Activated CD8-positive, alpha-beta memory T cell treated with anti-CD3 and anti-CD28 coated beads, Interleukin-2, amount 50 U/mL, for 1 hour (primary cell): ENCODE measurements around the gene AOAH.
"Not testable (repeated sequence)": the region's sequence is repeated elsewhere in the genome, so short reads cannot be mapped to it uniquely, and the experiment has no call there.

Experiments used
- DNase-seq: peaks from one replicate; pipeline ENCODE4 v3.0.0-alpha.2; 2020; ENCODE audit errors: extremely low read depth

The AOAH gene

DNA sequence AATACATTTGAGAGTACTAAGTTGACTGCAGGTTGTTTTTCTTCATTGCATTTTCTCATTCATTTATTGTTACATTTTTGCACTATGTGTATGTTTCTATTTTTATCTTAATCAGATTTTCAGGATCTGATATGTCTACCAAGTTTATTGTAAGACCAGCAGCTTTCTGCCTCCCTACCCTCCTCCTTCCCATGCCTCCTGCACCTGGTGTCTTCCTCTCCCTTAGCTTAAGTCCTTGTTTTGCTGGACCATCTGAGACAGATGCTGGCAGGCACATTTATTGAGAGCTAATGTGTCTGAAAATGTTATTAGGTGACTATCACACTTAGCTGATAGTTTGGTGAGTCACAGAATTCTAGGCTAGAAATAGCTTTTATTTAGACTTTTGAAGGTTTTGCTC is 255.1 kb downstream of the AOAH start:
- no peak for DNase-seq

- no peak for DNase-seq
These were observed 255.8 kb downstream of the AOAH start for GRCh38 chr7:36468370-36469101.

DNA sequence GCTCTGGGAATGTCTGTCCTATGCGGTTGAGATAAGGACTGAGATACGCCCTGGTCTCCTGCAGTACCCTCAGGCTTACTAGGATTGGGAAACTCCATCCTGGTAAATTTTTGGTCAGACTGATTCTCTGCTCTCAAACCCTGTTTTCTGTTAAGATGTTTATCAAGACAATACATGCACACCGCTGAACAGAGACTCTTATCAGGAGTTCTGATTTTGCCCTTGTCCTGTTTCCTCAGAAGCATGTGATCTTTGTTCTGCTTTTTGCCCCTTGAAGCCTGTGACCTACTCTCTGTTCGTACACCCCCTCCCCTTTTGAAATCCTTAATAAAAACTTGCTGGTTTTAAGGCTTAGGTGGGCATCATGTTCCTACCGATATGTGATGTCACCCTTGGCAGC is 258.3 kb downstream of the AOAH start:
- not testable (repeated sequence) for DNase-seq

GRCh38 chr7:36464271-36464670 is 260.0 kb downstream of the AOAH start:
- no peak for DNase-seq
